Hematopoietic multipotent progenitor cell treated with erythropoietin and hydrocortisone succinate and interleukin-3 and kit ligand, for 17 days (in vitro differentiated cells): Measurements from ENCODE around the gene SBF2.

Source experiments
- DNase-seq: peaks from one replicate; pipeline ENCODE4 v3.0.0-alpha.2; 2015; ENCODE audit warnings: low spot score

Gene SBF2

GRCh38 chr11:10317776-10318526 lies 23.9 kb upstream of the SBF2 start:
- DNase-seq, result no peak

- DNase-seq, result no peak
These were observed 23.2 kb upstream of the SBF2 start for GRCh38 chr11:10317151-10317755.

- no peak for DNase-seq
These were observed 21.1 kb upstream of the SBF2 start for GRCh38 chr11:10315083-10315482.

- peak; percentile 21 for DNase-seq
These were observed 20.4 kb upstream of the SBF2 start for GRCh38 chr11:10314199-10315072.

- DNase-seq, result no peak
These were observed 17.8 kb upstream of the SBF2 start for GRCh38 chr11:10311802-10312201.

- DNase-seq, result no peak
These were observed 16.4 kb upstream of the SBF2 start for GRCh38 chr11:10310301-10310841.

GRCh38 chr11:10309163-10310093 lies 15.4 kb upstream of the SBF2 start:
- DNase-seq, result peak; percentile 53

- DNase-seq, result no peak
These were observed 14.4 kb upstream of the SBF2 start for GRCh38 chr11:10308201-10308954.

- DNase-seq, result peak; percentile 88
These were observed 13.6 kb upstream of the SBF2 start for GRCh38 chr11:10307400-10308200.

- no peak for DNase-seq
These were observed 13.0 kb upstream of the SBF2 start for GRCh38 chr11:10307022-10307399.

GRCh38 chr11:10305964-10306918 lies 12.2 kb upstream of the SBF2 start:
- DNase-seq, result peak; percentile 19

- DNase-seq, result peak; percentile 48
These were observed 11.4 kb upstream of the SBF2 start for GRCh38 chr11:10305262-10305963.

- DNase-seq, result peak; percentile 39
These were observed 10.7 kb upstream of the SBF2 start, which contains the start of gene ADM for GRCh38 chr11:10304495-10305261. Gene ADM, plus strand, starts transcription at chr11:10305073. Its CDS starts 628 bp downstream, at chr11:10305701.

GRCh38 chr11:10303558-10304363 lies 9.7 kb upstream of the SBF2 start:
- DNase-seq, result no peak

GRCh38 chr11:10302744-10303557 lies 8.9 kb upstream of the SBF2 start:
- DNase-seq, result peak; percentile 56
